Measurements from ENCODE around the gene KDELR3. TPM values are rescaled to one million over a fixed set of nuclear protein-coding genes. Genes with fewer than 3 reads are reported as not detected.

The KDELR3 gene
- 11.1 TPM for polyA plus RNA-seq (2013, experiment 1 of 2)
- 11.0 TPM for polyA plus RNA-seq (2013, experiment 2 of 2)

GRCh38 chr22:38467904-38468442 is at the start of gene KDELR3:
KDELR3 (plus strand) TSS chr22:38468096; CDS start chr22:38468234, 138 bp downstream.
- Histone ChIP-seq H3K36me3 (replicated peaks in 1 of 2; ENCODE audit: control insufficient read depth in 2 of 2, insufficient read depth in 2 of 2, low read length in 2 of 2) (no peaks in the 10 kb centered on the region), H2AFZ (ENCODE audit: low read length) (peak within 1 kb of the TSS; percentile 99), H3K4me3 (ENCODE audit: low read length in 2 of 2) (peak within 1 kb of the TSS; percentile 49 to 73), H3K4ac (ENCODE audit: low read length) (peak within 1 kb of the TSS; percentile 94), H2BK15ac (ENCODE audit: low read length) (peak within 1 kb of the TSS; percentile 98), H3K14ac (ENCODE audit: low read length) (peak within 1 kb of the TSS; percentile 92), H2BK12ac (ENCODE audit: low read length) (peak within 1 kb of the TSS; percentile 75), H2AK5ac (ENCODE audit: low read depth, low read length) (peak within 1 kb of the TSS; percentile 95), H3K27ac (replicated peaks; ENCODE audit: low read length) (no peak within 1 kb of the TSS), H3K4me1 (ENCODE audit: control insufficient read depth in 2 of 2, insufficient read depth in 1 of 2, low read depth in 1 of 2, low read length in 2 of 2) (peaks cover 13 to 14% of the 10 kb centered on the region in 2 donors), H3K4me2 (ENCODE audit: insufficient read depth, low read length, poor library complexity, severe bottlenecking) (peak within 1 kb of the TSS; percentile 94), H4K91ac (ENCODE audit: low read depth, low read length, poor library complexity) (no peak within 1 kb of the TSS), H4K8ac (ENCODE audit: low read depth, low read length) (peak within 1 kb of the TSS; percentile 97), H3K79me1 (ENCODE audit: low read depth, low read length) (no peaks in the 10 kb centered on the region), H3K18ac (ENCODE audit: low read length) (peak within 1 kb of the TSS; percentile 100), H3K23ac (ENCODE audit: low read depth, low read length, poor library complexity) (peak within 1 kb of the TSS; percentile 98), H3K27me3 (ENCODE audit: control insufficient read depth in 3 of 3, insufficient read depth in 3 of 3, low read depth in 1 of 3, low read length in 3 of 3) (peaks cover 0 to 28% (median 28%) of the 10 kb centered on the region in 3 experiments), H2BK120ac (ENCODE audit: low read depth, low read length) (peak within 1 kb of the TSS; percentile 93), H3K9me3 (replicated peaks in 1 of 2; ENCODE audit: control insufficient read depth in 2 of 2, insufficient read depth in 1 of 2, low read depth in 1 of 2, low read length in 2 of 2) (no peaks in the 10 kb centered on the region), H3K9ac (ENCODE audit: low read depth, low read length, poor library complexity) (peak within 1 kb of the TSS; percentile 93), H2BK5ac (ENCODE audit: low read length) (peak within 1 kb of the TSS; percentile 73)
- no peak for DNase-seq (ENCODE audit: low spot score)
- WGBS, 2 donors (ENCODE audit: extremely low coverage in 2 of 2, insufficient read length in 2 of 2, insufficient replicate concordance in 1 of 2), result no CpG with 5 or more reads among the region's 53 CpGs

DNA sequence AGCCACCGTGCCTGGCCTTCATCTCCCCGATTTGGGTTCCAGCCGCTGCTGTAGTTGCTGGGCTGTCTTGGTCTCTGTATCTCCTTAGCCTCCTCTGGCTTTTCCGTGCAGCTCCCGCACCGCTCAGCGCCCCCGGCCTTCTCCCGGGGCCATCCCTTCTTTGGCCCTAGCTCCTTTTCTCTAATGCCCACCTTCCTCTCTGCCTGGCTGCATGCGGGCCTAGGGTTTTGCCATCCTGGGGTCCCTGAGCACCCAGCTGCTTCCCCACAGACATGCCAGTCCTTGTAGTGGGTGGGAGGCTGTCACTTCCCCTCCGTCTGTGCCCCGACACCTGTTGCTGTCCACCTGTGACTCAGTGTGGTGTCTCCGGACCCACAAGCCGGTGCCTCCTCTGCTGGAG is 49.3 kb upstream of the KDELR3 start:
- WGBS, 2 donors (ENCODE audit: extremely low coverage in 2 of 2, insufficient read length in 2 of 2, insufficient replicate concordance in 1 of 2), result no CpG with 5 or more reads among the region's 14 CpGs
- Histone ChIP-seq H2BK120ac (ENCODE audit: low read depth, low read length) (no peak overlapping the region), H3K4me3 (ENCODE audit: low read length in 2 of 2) (no peak overlapping the region), H2BK5ac (ENCODE audit: low read length) (no peak overlapping the region), H3K4me2 (ENCODE audit: insufficient read depth, low read length, poor library complexity, severe bottlenecking) (no peak overlapping the region), H3K23ac (ENCODE audit: low read depth, low read length, poor library complexity) (no peak overlapping the region), H3K27ac (replicated peaks; ENCODE audit: low read length) (no peak overlapping the region), H2AK5ac (ENCODE audit: low read depth, low read length) (peak overlapping the region; percentile 79), H4K8ac (ENCODE audit: low read depth, low read length) (no peak overlapping the region), H3K14ac (ENCODE audit: low read length) (no peak overlapping the region), H3K79me1 (ENCODE audit: low read depth, low read length) (peaks cover 4% of the 10 kb centered on the region), H3K4ac (ENCODE audit: low read length) (no peak overlapping the region), H2BK15ac (ENCODE audit: low read length) (no peak overlapping the region), H2AFZ (ENCODE audit: low read length) (no peak overlapping the region), H4K91ac (ENCODE audit: low read depth, low read length, poor library complexity) (no peak overlapping the region), H3K18ac (ENCODE audit: low read length) (peak overlapping the region; percentile 57), H3K9ac (ENCODE audit: low read depth, low read length, poor library complexity) (no peak overlapping the region), H3K4me1 (ENCODE audit: control insufficient read depth in 2 of 2, insufficient read depth in 1 of 2, low read depth in 1 of 2, low read length in 2 of 2) (peaks cover 9 to 13% of the 10 kb centered on the region in 2 donors), H3K9me3 (replicated peaks in 1 of 2; ENCODE audit: control insufficient read depth in 2 of 2, insufficient read depth in 1 of 2, low read depth in 1 of 2, low read length in 2 of 2) (no peaks in the 10 kb centered on the region), H3K36me3 (replicated peaks in 1 of 2; ENCODE audit: control insufficient read depth in 2 of 2, insufficient read depth in 2 of 2, low read length in 2 of 2) (no peaks in the 10 kb centered on the region), H3K27me3 (ENCODE audit: control insufficient read depth in 3 of 3, insufficient read depth in 3 of 3, low read depth in 1 of 3, low read length in 3 of 3) (peaks cover 0 to 30% (median 0%) of the 10 kb centered on the region in 3 experiments), H2BK12ac (ENCODE audit: low read length) (peak overlapping the region; percentile 30)
- no peak for DNase-seq (ENCODE audit: low spot score)

DNA sequence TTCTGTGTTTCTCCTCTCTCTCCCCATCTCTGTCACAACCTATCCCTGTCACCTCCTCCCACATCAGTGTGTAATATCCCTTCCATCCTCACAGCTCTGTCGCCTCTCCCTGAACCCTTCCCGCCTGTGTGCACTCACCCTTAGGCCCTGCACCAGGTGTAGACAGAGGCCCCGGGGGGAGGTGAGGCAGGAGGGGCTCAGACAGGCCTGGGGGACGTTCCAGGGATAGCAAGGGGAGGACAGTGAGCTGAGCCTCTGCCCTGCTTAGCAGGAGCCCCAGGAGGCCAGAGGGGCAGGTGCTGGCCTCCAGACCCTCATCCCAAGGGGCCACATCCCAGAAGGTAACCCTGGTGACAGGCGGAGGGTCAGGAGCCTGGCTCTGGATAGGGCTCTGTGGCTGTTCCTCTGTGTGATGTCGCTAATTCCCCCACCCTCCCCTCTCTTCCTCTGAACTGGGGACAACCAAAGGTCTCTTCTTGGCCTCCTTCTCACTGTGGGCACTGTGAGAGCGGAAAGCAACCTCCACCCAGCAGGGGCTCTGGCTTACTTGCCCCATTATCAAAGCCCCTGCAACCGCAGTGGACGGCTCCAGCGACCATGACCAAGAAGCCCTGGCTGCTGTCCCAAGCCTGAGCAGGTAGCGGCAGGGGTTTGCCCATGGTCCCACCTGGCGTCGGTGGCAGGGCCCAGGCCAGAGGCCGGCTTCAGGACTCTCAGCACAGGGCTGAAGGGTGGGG is 48.6 kb upstream of the KDELR3 start:
- no peak overlapping the region for H4K8ac ChIP-seq (ENCODE audit: low read depth, low read length)
- peaks cover 0 to 30% (median 0%) of the 10 kb centered on the region in 3 experiments for H3K27me3 ChIP-seq (ENCODE audit: control insufficient read depth in 3 of 3, insufficient read depth in 3 of 3, low read depth in 1 of 3, low read length in 3 of 3)
- no peak overlapping the region for H3K9ac ChIP-seq (ENCODE audit: low read depth, low read length, poor library complexity)
- DNase-seq (ENCODE audit: low spot score), result no peak
- H2BK120ac ChIP-seq (ENCODE audit: low read depth, low read length), result no peak overlapping the region
- H2BK15ac ChIP-seq (ENCODE audit: low read length), result peak overlapping the region; percentile 64
- H4K91ac ChIP-seq (ENCODE audit: low read depth, low read length, poor library complexity), result no peak overlapping the region
- no peaks in the 10 kb centered on the region for H3K36me3 ChIP-seq (replicated peaks in 1 of 2; ENCODE audit: control insufficient read depth in 2 of 2, insufficient read depth in 2 of 2, low read length in 2 of 2)
- H3K79me1 ChIP-seq (ENCODE audit: low read depth, low read length), result peaks cover 4% of the 10 kb centered on the region
- peak overlapping the region; percentile 17 for H3K23ac ChIP-seq (ENCODE audit: low read depth, low read length, poor library complexity)
- H3K27ac ChIP-seq (replicated peaks; ENCODE audit: low read length), result no peak overlapping the region
- peak overlapping the region; percentile 96 for H3K14ac ChIP-seq (ENCODE audit: low read length)
- H3K9me3 ChIP-seq (replicated peaks in 1 of 2; ENCODE audit: control insufficient read depth in 2 of 2, insufficient read depth in 1 of 2, low read depth in 1 of 2, low read length in 2 of 2), result no peaks in the 10 kb centered on the region
- H2AK5ac ChIP-seq (ENCODE audit: low read depth, low read length), result peak overlapping the region; percentile 79
- H3K4me3 ChIP-seq (ENCODE audit: low read length in 2 of 2), result no peak overlapping the region
- no CpG with 5 or more reads among the region's 14 CpGs for WGBS, 2 donors (ENCODE audit: extremely low coverage in 2 of 2, insufficient read length in 2 of 2, insufficient replicate concordance in 1 of 2)
- H2BK5ac ChIP-seq (ENCODE audit: low read length), result no peak overlapping the region
- H3K4me1 ChIP-seq (ENCODE audit: control insufficient read depth in 2 of 2, insufficient read depth in 1 of 2, low read depth in 1 of 2, low read length in 2 of 2), result peaks cover 9 to 13% of the 10 kb centered on the region in 2 donors
- no peak overlapping the region for H3K4ac ChIP-seq (ENCODE audit: low read length)
- H3K18ac ChIP-seq (ENCODE audit: low read length), result peak overlapping the region; percentile 77
- H2AFZ ChIP-seq (ENCODE audit: low read length), result no peak overlapping the region
- H2BK12ac ChIP-seq (ENCODE audit: low read length), result peak overlapping the region; percentile 69
- H3K4me2 ChIP-seq (ENCODE audit: insufficient read depth, low read length, poor library complexity, severe bottlenecking), result no peak overlapping the region

- Histone ChIP-seq H3K18ac (ENCODE audit: low read length) (peak overlapping the region; percentile 36), H3K4me1 (ENCODE audit: control insufficient read depth in 2 of 2, insufficient read depth in 1 of 2, low read depth in 1 of 2, low read length in 2 of 2) (peaks cover 9 to 13% of the 10 kb centered on the region in 2 donors), H2BK5ac (ENCODE audit: low read length) (no peak overlapping the region), H3K9ac (ENCODE audit: low read depth, low read length, poor library complexity) (no peak overlapping the region), H3K79me1 (ENCODE audit: low read depth, low read length) (peaks cover 4% of the 10 kb centered on the region), H2BK120ac (ENCODE audit: low read depth, low read length) (no peak overlapping the region), H2BK12ac (ENCODE audit: low read length) (peak overlapping the region; percentile 53), H3K4me3 (ENCODE audit: low read length in 2 of 2) (no peak overlapping the region), H3K4ac (ENCODE audit: low read length) (no peak overlapping the region), H3K27ac (replicated peaks; ENCODE audit: low read length) (no peak overlapping the region), H2AFZ (ENCODE audit: low read length) (no peak overlapping the region), H3K27me3 (ENCODE audit: control insufficient read depth in 3 of 3, insufficient read depth in 3 of 3, low read depth in 1 of 3, low read length in 3 of 3) (peaks cover 0 to 30% (median 0%) of the 10 kb centered on the region in 3 experiments), H3K23ac (ENCODE audit: low read depth, low read length, poor library complexity) (no peak overlapping the region), H3K36me3 (replicated peaks in 1 of 2; ENCODE audit: control insufficient read depth in 2 of 2, insufficient read depth in 2 of 2, low read length in 2 of 2) (no peaks in the 10 kb centered on the region), H4K91ac (ENCODE audit: low read depth, low read length, poor library complexity) (no peak overlapping the region), H2AK5ac (ENCODE audit: low read depth, low read length) (no peak overlapping the region), H3K4me2 (ENCODE audit: insufficient read depth, low read length, poor library complexity, severe bottlenecking) (peak overlapping the region; percentile 15), H3K14ac (ENCODE audit: low read length) (no peak overlapping the region), H4K8ac (ENCODE audit: low read depth, low read length) (no peak overlapping the region), H2BK15ac (ENCODE audit: low read length) (peak overlapping the region; percentile 64), H3K9me3 (replicated peaks in 1 of 2; ENCODE audit: control insufficient read depth in 2 of 2, insufficient read depth in 1 of 2, low read depth in 1 of 2, low read length in 2 of 2) (no peaks in the 10 kb centered on the region)
- DNase-seq (ENCODE audit: low spot score), result no peak
- WGBS, 2 donors (ENCODE audit: extremely low coverage in 2 of 2, insufficient read length in 2 of 2, insufficient replicate concordance in 1 of 2), result no CpG with 5 or more reads among the region's 8 CpGs
These were observed 48.1 kb upstream of the KDELR3 start for GRCh38 chr22:38419858-38420160.
